Measurements from ENCODE around the gene HTD2.
"Not testable (repeated sequence)": the region's sequence is repeated elsewhere in the genome, so short reads cannot be mapped to it uniquely, and the experiment has no call there.

The HTD2 gene

DNA sequence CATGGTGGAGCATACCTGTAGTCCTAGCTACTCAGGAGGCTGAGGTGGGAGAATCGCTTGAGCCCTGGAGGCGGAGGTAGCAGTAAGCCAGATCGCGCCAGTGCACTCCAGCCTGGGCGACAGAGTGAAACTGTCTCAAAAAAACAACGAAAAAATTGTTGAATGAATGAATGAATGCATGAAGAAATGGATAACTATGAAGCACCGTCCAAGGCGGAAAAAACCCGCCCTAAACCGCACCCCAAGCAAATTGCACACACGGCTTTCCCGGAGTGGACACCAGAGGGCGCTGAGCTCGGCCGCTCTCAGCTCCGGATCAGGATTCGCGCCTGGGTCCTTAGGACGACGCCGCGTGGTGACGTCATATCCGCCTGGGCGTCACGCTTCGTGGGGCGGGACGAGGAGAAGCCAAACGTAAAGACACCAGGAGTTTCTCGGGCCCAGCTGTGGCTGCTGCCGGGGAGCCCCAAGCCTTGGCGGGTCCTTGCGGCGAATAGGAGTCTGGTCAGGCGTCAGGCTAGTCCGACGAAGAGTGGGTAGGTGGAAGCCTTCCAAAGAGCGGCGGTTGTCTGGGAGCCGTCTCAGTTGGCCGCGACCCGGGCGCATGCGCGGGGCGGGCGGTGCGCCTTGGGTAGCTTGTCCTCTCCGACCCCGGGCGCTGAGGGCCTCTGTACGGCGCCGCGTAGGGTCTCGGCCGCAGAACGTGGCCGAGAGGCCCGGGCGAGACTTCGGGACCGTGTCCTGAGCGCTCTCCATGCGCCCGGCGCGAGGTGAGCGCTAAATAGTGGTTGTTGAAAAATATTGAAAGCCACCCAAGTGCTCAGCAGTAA, at the start of gene HTD2, which contains the start of gene RPP14:
Gene HTD2 (plus strand): TSS at position 639 of the 830 bp plus-strand sequence. CDS start 11,094 bp downstream, outside the sequence.
Gene RPP14 (plus strand): TSS at position 364 of the 830 bp plus-strand sequence. CDS start 4,085 bp downstream, outside the sequence.
- H3K27ac ChIP-seq = peak within 1 kb of the TSS; percentile 91
- DNase-seq (ENCODE audit: low read depth, low spot score) = peak; percentile 81

DNA sequence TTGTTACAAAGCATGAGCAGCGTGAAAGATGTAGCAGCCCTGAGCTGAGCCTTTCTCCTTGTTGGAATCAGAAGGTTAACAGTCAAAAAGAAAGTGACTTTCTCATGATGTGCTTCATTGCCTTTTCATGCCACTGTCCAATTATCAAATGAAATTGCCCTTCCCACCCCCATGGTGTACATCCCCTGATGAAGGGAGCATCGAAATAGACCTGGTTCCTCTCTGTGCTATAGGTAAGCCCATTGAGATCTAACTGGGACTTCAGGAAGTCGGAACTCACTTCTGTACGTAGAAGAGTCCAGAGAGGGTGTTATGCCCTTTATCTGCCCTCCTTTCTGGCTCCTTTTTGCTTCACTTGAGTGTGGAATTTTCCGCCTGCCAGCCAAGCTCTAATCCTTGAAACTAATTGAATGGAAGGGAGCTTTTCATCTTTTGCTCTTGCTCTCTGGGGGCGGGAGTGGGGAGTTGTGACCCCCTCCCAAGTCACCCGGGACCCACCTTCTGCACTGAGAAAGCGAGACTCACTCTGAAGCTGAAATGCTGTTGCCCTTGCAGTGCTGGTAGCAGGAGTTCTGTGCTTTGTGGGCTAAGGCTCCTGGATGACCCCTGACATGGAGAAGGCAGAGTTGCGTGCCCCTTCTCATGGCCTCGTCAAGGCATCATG, 47.8 kb upstream of the HTD2 start:
- DNase-seq (ENCODE audit: low read depth, low spot score) = no peak
- no peak overlapping the region for H3K27ac ChIP-seq

DNA sequence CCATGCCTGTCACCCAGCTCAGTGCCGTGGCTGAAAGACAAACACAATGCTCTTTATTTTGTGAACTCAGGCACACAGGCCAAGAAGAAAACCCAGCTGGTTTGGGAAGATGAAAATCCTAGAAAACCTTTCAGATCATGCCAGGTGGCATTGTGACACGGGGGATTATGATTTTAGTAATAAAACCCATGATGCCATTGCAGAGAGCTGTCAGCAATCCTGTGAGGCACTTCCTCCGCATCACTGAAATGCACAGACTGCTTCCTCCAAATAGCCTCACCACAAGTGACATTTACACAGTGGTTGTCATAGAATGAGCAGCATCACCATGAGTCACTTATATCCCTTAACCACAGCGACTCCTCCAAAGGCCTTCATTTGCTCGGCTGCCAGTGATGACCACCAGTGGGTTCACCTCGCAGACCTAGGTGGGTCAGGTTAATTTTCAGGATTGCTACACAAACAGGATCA, 46.0 kb upstream of the HTD2 start:
- H3K27ac ChIP-seq = no peak overlapping the region
- peak; percentile 29 for DNase-seq (ENCODE audit: low read depth, low spot score)

DNA sequence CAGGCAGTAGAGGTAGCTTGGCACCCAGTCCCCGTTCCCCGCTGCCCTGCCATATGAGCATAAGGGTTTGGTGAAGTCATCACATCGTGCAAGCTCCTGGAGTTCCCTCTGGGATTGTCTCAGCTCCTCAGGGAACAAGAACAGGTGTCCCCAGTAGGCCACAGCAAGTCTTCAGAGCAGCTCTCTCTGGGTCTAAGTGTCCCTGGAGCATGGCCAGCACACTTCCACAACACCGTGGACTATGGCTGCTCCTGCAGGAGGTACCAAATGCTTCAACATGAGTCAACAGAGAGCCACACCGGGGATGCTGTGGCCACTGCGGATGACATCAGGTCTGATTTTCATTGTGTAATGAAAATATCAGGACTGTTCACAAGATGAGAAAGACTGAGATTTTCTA, 45.6 kb upstream of the HTD2 start:
- no peak overlapping the region for H3K27ac ChIP-seq
- no peak for DNase-seq (ENCODE audit: low read depth, low spot score)

DNA sequence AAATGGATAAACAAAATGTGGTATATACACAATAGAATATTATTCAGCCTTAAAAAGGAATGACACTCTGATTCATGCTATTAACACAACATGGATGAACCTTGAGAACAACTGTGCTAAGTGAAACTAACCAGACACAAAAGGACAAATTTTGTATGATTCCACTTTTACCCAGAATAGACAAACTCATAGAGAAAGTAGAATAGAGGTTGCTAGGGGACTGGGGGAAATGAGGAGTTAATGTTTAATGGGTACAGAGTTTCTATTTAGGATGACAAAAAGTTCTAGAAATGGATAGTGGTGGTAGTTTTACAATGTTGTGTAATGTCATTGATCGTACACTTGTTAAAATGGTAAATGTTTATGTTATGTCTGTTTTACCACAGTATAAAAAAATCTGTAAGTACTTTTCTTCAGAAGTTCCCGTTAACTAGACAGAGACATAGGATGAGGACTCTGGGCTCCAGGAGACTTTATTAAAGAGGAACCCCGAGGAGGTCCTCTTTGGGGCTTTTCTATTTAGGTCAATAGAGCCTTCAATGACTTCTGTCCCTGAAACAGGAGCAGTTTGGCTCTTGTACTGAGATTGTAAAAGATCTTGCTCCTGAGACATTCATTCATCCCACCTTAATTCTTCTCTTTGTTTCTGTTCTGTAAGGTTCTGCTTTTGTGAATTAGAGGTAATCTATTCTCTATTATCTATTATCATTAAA, 44.2 kb upstream of the HTD2 start:
- DNase-seq (ENCODE audit: low read depth, low spot score) = no peak
- no peak overlapping the region for H3K27ac ChIP-seq

DNA sequence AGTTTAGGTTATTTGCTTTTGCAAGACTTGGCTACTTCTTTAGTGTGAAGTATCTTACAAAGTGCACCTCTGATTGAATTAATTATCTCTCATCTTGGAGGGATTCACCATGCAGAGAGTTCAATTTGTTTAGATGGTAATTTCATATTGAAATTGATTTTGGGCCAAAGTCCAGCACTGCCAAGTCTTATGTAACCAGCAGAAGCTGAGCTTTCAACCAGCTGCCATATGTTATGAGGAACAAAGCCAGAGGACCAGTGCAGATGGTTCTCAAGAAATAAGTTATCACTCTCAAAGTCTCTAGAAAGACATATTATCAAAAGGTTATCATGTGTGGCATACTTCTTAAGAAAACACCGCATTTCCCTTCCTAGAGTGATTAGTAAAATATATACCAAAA, 39.7 kb upstream of the HTD2 start:
- DNase-seq (ENCODE audit: low read depth, low spot score) = no peak
- no peak overlapping the region for H3K27ac ChIP-seq

DNA sequence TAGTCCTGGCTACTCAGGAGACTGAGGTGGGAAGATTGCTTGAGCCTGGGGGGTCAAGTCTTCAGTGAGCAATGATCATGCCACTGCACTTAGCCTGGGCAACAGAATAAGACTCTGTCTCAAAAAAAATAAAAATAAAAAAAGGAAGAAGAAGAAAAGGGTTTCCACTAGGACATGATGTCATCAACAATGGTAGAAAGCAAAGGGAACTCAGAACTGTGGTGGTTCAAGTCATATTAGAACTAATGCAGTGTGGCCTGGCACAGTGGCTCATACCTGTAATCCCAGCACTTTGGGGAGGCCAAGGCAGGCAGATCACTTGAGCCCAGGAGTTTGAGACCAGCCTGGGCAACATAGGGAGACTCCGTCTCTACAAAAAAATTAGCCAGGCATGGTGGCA, 38.8 kb upstream of the HTD2 start:
- DNase-seq (ENCODE audit: low read depth, low spot score); H3K27ac ChIP-seq: not testable (repeated sequence)

DNA sequence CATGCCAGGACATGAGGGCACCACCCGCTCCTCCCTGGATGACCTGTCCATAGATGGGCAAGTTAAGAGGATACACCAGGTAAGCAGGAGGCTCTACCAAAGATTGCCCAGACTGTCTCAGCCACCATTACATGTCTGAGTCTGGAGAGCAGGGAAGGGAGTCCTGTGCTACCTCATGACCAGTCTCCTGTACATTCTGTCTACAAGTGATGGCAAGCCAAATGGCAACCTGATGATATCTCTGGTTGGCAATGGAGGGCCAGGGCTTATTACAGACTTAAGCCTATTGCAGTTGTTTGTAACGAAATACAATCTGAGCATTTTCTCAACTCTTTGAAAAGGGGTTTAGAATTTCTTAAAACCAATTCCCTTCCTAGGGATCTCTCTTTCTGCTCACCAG, 37.0 kb upstream of the HTD2 start:
- no peak overlapping the region for H3K27ac ChIP-seq
- no peak for DNase-seq (ENCODE audit: low read depth, low spot score)

DNA sequence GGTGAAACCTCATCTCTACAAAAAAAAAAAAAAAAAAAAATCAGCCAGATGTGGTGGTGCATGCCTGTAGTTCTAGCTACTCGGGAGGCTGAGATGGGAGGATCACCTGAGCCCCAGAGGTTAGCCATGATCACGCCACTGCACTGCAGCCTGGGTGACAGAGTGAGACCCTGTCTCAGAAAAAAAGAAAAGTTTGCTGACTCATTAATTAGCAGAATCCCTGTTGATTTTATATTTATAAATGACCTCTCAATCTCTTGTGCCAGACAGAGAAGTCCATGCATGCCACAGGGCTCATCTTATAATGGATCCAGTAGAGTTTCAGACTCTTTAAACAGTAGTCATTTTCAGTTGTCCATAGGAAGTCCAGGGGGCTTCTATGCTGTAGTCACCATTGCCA, 35.8 kb upstream of the HTD2 start:
- no peak overlapping the region for H3K27ac ChIP-seq
- no peak for DNase-seq (ENCODE audit: low read depth, low spot score)

DNA sequence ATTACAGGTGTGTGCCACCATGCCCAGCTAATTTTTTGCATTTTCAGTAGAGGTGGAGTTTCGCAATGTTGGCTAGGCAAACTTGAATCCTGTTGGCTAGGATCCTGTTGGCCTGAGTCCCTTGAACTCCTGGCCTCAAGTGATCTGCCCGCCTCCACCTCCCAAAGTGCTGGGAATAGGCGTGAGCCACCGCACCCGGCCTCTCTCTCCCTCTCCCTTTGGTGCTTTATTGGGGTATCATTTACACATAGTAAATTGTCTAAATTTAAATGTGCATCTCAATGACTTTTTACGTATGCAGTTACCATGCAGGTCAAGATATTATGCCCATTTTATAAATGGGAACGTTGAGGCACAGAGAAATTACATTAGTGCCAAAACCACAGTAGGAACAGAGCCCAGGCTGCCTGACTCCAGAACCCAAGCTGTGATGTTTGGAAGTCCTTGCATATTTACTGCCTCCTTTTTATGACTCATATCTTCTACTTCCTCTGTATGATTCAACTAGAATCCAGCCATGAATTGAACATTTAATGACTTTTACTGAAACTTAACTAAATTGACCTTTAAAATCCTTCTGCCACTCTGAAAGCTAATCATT, 34.3 kb upstream of the HTD2 start:
- peak overlapping the region; percentile 57 for H3K27ac ChIP-seq
- peak; percentile 37 for DNase-seq (ENCODE audit: low read depth, low spot score)

DNA sequence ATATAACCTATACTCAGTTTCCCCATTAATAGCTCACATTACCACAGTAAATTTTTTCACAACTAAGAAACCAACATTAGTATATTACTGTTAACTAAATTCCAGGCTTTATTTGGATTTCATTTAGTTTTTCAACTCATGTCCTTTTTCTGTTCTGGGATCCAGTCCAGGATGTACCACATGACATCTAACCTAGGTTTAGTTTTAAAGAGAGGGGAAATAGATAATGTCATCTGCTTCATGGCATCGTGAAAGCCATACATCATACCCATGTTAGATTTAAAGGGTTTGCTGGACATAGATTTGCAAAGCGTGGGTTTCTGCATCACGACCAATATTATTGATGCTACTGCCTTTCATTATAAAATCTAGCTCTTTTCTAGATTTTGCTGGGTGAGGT, 33.4 kb upstream of the HTD2 start:
- DNase-seq (ENCODE audit: low read depth, low spot score) = no peak

DNA sequence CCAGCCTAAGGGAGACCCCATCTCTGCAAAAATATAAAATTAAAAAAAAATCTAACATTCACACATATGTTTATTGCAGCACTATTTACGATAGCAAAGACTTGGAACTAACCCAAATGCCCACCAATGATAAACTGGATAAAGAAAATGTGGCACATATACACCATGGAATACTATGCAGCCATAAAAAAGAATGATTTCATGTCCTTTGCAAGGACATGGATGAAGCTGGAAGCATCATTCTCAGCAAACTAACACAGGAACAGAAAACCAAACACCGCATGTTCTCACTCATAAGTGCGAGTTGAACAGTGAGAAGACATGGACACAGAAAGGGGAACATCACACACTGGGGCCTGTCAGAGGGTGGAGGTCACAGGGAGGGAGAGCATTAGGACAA, 33.0 kb upstream of the HTD2 start:
- not testable (repeated sequence) for H3K27ac ChIP-seq; DNase-seq (ENCODE audit: low read depth, low spot score)

More for the DNA sequence above, 33.4 kb upstream of the HTD2 start:
- H3K27ac ChIP-seq = peak overlapping the region; percentile 57

DNA sequence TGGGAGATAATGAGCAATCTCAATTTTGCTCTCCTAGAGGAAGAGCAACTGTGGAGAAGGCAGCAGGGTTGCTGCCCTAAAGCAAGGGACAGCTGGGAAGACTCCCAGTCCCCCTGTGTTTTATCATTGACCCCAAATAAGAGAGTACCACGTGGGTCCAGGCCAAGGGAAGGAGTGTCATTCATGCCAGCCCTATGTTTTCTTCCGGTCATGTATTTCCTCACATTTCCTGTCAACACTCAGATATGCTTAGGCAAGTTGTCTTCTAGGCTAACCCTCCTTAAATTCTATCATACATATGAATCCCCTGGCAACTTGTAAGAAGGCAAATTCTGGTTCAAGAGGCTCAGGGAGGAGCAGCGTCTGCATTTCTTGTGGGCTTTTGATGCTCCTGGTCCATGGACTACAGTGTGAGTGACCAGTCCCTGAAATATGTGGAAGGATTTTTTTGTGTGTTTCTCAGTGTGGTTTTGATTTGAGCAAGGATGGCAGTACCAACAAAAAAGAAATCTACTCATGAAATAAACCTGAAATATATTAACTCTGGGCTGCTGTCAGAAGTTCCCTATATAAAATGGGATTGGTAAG, 32.2 kb upstream of the HTD2 start:
- H3K27ac ChIP-seq = no peak overlapping the region
- DNase-seq (ENCODE audit: low read depth, low spot score) = no peak

DNA sequence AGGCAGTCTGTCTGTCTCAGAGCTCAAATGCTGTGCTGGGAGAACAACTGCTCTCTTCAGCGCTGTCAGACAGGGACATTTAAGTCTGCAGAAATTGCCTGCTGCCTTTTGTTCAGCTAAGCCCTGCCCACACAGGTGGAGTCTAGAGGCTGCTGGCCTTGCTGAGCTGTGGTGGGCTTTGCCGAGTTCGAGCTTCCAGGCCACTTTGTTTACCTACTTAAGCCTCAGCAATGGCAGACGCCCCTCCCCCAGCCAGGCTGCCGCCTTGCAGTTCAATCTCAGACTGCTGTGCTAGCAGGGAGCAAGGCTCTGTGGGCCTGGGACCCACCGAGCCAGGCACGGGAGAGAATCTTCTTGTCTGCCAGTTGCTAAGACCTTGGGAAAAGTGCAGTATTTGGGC, 25.3 kb upstream of the HTD2 start:
- no peak overlapping the region for H3K27ac ChIP-seq
- DNase-seq (ENCODE audit: low read depth, low spot score) = no peak

DNA sequence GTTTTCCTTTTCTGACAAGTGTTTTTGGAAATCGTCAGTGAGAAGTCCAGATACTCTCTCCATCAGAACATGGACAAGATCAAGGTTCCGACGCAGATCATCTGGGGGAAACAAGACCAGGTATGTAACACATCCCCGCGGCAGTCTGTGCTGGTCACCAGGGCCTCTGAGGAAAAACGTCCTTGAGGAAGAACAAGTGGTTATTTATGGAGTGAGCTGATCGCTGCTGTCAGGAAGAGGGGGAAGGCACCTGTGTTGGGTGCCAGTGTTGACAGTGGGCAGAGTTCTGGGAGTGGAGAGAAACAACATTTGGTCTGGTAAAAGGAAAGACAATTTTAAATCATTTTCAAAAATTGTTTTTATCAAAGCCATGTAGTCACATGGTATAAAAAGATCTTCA, 21.0 kb upstream of the HTD2 start:
- no peak overlapping the region for H3K27ac ChIP-seq
- DNase-seq (ENCODE audit: low read depth, low spot score) = no peak

DNA sequence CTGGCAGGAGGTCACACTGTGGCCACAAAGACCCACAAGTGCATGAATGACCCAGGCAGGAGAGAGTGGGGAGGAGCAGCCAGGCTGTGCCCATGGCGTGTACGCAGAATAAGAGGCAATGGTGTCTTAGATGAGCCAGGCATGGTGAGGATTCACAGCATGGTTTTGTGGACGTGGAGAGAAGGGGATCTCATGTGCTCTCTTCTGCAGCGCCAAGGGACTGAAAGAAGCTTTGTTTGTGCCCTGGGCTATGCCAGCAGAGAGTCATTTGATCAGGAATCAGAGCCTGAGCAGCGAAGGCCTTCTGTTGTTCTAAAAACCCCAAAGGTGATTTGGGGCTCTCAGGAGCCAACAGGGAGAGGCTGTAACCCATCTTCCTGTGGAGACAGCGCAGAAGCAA, 19.0 kb upstream of the HTD2 start:
- no peak overlapping the region for H3K27ac ChIP-seq

DNA sequence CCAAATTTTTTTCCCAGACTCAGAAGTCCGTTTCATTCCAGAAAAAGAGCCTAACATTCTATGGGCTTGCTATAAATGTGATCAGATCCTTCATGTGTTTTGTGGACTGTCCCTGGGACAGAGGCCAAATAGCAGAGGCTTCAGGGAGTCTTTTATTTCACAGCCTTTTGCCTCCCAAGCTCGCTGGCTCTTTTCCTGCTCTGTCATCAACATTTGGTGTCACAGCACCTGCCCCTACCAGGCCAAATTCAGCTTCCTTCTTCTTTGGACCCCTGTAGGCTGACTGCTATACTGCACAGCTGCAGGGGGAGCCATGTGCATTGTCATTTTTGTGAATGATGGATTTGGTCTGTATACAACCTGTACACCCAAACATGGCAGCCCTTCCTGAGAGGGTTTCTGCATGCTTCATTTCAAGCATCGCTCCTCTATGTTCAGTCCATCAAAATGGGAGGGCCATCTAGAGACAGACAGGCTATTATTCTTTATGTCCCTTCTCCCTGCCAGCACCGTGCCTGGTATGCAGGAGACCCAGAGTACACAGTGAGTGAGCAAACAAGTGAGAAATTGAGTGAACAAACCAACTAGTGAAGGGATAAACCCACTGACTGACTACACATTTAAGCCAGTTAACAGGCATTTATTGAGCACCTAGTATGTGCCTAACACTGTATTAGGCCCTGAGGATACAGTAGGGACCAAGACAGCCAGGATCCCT, 18.1 kb upstream of the HTD2 start:
- H3K27ac ChIP-seq = no peak overlapping the region
- no peak for DNase-seq (ENCODE audit: low read depth, low spot score)

More for the DNA sequence above, 19.0 kb upstream of the HTD2 start:
- DNase-seq (ENCODE audit: low read depth, low spot score) = no peak

DNA sequence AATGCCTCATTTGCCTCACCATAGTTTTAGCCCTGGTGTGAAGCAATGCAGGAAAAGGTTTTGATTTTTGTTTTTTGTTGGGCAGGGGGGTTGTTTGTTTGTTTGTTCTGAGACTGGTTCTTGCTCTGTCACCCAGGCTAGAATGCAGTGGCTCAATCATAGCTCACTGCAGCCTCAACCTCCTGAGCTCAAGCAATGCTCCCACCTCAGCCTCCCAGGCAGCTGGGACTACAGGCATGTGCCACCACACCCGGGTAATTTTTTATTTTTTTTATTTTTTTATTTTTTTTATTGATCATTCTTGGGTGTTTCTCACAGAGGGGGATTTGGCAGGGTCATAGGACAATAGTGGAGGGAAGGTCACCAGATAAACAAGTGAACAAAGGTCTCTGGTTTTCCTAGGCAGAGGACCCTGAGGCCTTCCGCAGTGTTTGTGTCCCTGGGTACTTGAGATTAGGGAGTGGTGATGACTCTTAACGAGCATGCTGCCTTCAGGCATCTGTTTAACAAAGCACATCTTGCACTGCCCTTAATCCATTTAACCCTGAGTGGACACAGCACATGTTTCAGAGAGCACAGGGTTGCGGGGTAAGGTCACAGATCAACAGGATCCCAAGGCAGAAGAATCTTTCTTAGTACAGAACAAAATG, 17.2 kb upstream of the HTD2 start:
- DNase-seq (ENCODE audit: low read depth, low spot score); H3K27ac ChIP-seq: not testable (repeated sequence)

DNA sequence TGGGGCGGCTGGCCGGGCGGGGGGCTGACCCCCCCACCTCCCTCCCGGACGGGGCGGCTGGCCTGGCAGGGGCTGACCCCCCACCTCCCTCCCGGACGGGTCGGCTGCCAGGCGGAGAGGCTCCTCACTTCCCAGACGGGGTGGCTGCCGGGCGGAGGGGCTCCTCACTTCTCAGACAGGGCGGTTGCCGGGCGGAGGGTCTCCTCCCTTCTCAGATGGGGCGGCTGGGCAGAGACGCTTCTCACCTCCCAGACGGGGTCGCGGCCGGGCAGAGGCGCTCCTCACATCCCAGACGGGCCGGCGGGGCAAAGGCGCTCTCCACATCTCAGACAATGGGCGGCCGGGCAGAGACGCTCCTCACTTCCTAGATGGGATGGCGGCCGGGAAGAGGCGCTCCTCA, 15.9 kb upstream of the HTD2 start:
- not testable (repeated sequence) for H3K27ac ChIP-seq; DNase-seq (ENCODE audit: low read depth, low spot score)

Data from epithelial cell of prostate (primary cell).